ENCODE data around the gene CALM1.

DNA sequence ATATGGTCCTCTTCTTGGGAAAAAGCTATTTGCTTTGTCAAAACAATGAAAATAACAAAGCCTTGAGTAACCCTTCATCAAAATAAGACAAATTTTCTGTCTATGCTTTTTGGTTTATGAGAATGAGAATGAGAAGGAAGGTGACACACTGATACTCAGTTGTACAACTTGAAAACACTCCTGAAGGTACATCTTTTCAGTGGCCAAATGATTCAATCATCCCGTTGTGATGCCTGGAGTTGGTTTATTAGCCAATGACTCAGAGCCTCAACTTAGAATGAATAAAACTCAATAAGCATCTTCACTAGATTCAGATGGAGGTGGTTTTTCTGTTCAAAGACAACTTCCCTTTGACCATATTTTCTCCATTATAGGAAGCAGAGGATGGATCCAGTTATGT lies 7.8 kb upstream of the CALM1 start:
- TF ChIP-seq CTCF (IDR thresholded peaks at IDR 0.05) (no peak), POLR2A (IDR thresholded peaks at IDR 0.05) (no peak)
